ENCODE measurements around the gene TRIM33.

DNA sequence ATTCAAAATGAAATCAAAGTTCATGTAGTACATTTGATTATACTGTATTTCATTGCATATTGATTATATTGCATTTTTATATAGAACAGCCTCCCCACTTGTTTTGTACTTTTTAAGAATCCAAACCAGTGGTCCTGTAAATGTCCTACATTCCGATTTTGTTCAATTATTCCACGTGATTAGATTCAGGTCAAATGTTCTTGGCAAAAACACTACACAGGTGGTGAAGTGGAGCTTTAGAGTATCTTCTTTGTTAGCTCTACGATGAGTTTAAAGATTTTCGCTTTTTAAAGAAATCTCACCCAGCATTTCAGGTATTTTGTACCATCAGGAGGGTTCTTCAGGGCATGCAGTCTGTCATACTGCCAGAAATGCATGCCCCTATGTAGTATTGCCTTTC lies 120.6 kb downstream of the TRIM33 start:
- TF ChIP-seq, protein P1, sequence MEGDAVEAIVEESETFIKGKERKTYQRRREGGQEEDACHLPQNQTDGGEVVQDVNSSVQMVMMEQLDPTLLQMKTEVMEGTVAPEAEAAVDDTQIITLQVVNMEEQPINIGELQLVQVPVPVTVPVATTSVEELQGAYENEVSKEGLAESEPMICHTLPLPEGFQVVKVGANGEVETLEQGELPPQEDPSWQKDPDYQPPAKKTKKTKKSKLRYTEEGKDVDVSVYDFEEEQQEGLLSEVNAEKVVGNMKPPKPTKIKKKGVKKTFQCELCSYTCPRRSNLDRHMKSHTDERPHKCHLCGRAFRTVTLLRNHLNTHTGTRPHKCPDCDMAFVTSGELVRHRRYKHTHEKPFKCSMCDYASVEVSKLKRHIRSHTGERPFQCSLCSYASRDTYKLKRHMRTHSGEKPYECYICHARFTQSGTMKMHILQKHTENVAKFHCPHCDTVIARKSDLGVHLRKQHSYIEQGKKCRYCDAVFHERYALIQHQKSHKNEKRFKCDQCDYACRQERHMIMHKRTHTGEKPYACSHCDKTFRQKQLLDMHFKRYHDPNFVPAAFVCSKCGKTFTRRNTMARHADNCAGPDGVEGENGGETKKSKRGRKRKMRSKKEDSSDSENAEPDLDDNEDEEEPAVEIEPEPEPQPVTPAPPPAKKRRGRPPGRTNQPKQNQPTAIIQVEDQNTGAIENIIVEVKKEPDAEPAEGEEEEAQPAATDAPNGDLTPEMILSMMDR (IDR thresholded peaks at IDR 0.05), result no peak
- no peak for TF ChIP-seq POLR2AphosphoS5 (IDR thresholded peaks at IDR 0.05)
- no peak for TF ChIP-seq EP300 (IDR thresholded peaks at IDR 0.05)
- TF ChIP-seq POLR2A (IDR thresholded peaks at IDR 0.05), result no peak

All from gastroesophageal sphincter (tissue), 3 donors.